ENCODE measurements around the gene DUOXA1. TPM values are rescaled to one million over a fixed set of nuclear protein-coding genes. Genes with fewer than 3 reads are reported as not detected.
"Not testable (repeated sequence)": the region's sequence is repeated elsewhere in the genome, so short reads cannot be mapped to it uniquely, and the experiment has no call there.

DUOXA1 gene
- total RNA-seq, 1 donor from 2014 or later = 27.1 TPM

DNA sequence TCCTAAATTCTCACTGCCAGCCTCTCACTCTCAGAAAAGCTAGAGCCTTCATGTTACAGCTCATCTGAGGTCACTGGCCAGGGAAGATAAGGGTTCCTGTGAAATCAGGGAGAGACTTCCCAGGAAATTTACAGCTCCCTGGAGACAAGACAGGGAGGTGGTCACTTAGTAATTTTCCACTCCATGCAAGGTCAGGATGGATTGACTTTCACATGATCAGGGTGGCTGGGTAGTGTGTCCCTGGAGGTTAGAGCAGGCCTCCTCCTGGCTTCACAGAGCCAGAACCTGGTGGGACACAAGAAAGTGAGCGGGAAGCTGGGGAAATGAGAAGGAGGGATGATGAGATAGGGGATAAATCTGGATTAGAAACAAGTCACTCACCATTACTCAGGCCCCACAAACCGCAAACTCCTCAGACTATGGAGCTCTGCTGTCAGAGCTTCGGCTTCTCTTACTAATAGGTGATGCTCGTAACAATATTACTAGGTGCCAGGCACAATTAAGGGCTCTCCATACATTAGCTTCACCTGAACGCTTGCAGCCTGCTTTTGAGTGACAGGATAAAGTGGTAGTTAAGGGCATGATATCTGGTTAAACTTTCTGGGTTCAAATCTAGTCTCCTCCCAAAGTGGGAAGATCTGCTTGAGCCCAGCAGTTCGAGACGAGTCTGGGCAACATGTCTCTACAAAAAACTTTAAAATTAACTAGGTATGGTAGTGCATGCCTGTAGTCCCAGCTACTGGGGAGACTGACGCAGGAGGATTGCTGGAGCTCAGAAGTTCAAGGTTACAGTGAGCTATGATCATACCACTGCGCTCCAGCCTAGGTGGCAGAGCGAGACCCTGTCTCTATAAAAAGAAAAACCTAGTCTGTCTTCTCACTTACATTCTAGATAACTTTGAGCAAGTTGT, 40.6 kb downstream of the DUOXA1 start:
- FAIRE-seq = no peak

DNA sequence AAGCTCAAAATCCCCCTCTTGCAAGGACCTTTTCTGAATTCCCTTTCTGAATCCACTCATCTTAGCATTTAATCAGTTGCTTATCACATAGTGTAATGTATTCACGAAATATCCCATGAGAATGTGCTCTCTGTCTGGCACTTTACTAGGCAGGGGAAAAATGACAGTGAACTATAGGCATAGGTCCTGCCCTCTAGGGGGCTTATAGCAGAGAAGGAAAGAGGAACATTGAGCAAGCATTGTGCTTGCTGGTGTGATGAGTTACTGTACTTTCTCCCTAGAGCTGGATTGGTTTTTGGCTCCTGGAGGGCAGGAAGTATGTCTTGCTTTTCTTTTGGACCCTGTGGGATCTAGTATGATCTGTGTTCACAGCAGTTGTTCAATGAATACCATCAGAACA, 42.2 kb downstream of the DUOXA1 start:
- DNase-seq (ENCODE audit: low read depth) (no peak), FAIRE-seq (no peak)
- Histone ChIP-seq H3K36me3 (ENCODE audit: control insufficient read depth, insufficient read depth, low read length) (no peaks in the 10 kb centered on the region), H3K4me3 (ENCODE audit: low read depth, low read length) (no peak overlapping the region), H3K27me3 (ENCODE audit: control insufficient read depth, insufficient read depth, low read length) (no peaks in the 10 kb centered on the region)
- TF ChIP-seq, protein P1, sequence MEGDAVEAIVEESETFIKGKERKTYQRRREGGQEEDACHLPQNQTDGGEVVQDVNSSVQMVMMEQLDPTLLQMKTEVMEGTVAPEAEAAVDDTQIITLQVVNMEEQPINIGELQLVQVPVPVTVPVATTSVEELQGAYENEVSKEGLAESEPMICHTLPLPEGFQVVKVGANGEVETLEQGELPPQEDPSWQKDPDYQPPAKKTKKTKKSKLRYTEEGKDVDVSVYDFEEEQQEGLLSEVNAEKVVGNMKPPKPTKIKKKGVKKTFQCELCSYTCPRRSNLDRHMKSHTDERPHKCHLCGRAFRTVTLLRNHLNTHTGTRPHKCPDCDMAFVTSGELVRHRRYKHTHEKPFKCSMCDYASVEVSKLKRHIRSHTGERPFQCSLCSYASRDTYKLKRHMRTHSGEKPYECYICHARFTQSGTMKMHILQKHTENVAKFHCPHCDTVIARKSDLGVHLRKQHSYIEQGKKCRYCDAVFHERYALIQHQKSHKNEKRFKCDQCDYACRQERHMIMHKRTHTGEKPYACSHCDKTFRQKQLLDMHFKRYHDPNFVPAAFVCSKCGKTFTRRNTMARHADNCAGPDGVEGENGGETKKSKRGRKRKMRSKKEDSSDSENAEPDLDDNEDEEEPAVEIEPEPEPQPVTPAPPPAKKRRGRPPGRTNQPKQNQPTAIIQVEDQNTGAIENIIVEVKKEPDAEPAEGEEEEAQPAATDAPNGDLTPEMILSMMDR (IDR thresholded peaks at IDR 0.05; ENCODE audit: insufficient read depth, low read length, severe bottlenecking) = no peak

More for the DNA sequence above, 40.6 kb downstream of the DUOXA1 start:
- no peak overlapping the region for H3K4me3 ChIP-seq (ENCODE audit: low read depth, low read length)
- no peaks in the 10 kb centered on the region for H3K27me3 ChIP-seq (ENCODE audit: control insufficient read depth, insufficient read depth, low read length)
- TF ChIP-seq, protein P1 (IDR thresholded peaks at IDR 0.05; ENCODE audit: insufficient read depth, low read length, severe bottlenecking) = no peak
- DNase-seq (ENCODE audit: low read depth) = no peak
- H3K36me3 ChIP-seq (ENCODE audit: control insufficient read depth, insufficient read depth, low read length) = no peaks in the 10 kb centered on the region

DNA sequence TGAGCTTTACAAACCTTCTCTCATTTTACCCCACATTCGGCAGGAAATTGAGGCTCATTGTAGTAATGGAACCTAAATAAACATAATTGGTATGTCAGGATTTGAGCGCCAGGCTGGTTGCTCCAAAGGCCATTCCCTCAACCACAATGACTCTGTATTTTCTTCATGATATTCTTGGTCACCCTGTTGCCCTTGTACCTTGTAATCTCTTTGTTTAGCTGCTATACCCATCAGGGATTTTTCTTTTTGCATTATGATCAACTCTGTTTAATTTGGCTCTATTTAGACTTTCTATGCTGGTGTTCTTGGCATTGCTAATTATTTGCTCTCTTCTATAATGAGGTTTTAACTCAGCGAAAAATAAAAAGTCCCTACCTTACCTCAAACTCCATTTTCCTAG, 45.5 kb downstream of the DUOXA1 start:
- TF ChIP-seq, protein P1 (IDR thresholded peaks at IDR 0.05; ENCODE audit: insufficient read depth, low read length, severe bottlenecking) = no peak
- Histone ChIP-seq H3K27me3 (ENCODE audit: control insufficient read depth, insufficient read depth, low read length) (no peaks in the 10 kb centered on the region), H3K4me3 (ENCODE audit: low read depth, low read length) (no peak overlapping the region), H3K36me3 (ENCODE audit: control insufficient read depth, insufficient read depth, low read length) (no peaks in the 10 kb centered on the region)
- no peak for FAIRE-seq
- DNase-seq (ENCODE audit: low read depth) = no peak

DNA sequence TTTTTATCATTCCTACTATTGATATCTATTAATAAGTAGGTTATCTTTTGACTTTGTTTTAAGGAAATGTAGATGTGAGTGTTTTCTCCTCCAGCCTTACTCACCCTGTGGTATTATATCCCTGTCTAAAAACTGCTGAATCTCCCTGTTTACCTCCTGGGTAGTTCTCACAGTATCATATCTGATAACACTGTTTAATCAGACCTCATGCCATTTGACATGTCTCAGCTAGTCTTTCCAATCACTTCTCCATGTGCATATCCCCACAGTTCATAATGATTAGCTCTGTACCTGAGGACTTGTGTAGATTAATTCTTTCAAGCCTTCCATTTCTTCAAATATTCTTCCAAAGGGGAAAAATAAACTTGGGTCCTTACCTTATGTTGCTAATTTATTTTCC, 46.5 kb downstream of the DUOXA1 start:
- no peaks in the 10 kb centered on the region for H3K27me3 ChIP-seq (ENCODE audit: control insufficient read depth, insufficient read depth, low read length)
- peak; percentile 89 for DNase-seq (ENCODE audit: low read depth)
- TF ChIP-seq, protein P1 (IDR thresholded peaks at IDR 0.05; ENCODE audit: insufficient read depth, low read length, severe bottlenecking) = no peak
- no peak overlapping the region for H3K4me3 ChIP-seq (ENCODE audit: low read depth, low read length)
- H3K36me3 ChIP-seq (ENCODE audit: control insufficient read depth, insufficient read depth, low read length) = no peaks in the 10 kb centered on the region
- no peak for FAIRE-seq

DNA sequence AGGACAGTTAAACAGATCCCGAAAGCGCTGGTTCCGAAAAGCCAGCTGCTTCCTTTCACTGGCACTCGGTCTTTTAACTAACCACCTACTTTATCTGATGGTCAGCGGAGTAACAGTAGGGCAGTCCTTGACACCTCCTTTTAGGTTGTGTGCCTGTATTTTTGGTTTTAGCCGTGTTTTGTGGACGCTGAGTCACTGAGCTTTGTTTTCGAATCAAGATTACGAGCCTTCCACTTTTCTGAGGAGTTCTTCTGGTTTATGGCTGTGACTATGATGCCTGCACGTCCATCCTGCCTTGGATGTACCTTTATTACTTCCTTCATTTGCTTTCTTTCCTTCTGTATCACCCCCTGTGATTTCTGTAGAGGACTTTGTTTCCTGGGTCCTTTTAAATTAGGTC, 47.3 kb downstream of the DUOXA1 start:
- not testable (repeated sequence) for DNase-seq (ENCODE audit: low read depth); H3K27me3 ChIP-seq (ENCODE audit: control insufficient read depth, insufficient read depth, low read length); FAIRE-seq; H3K36me3 ChIP-seq (ENCODE audit: control insufficient read depth, insufficient read depth, low read length); H3K4me3 ChIP-seq (ENCODE audit: low read depth, low read length)

DNA sequence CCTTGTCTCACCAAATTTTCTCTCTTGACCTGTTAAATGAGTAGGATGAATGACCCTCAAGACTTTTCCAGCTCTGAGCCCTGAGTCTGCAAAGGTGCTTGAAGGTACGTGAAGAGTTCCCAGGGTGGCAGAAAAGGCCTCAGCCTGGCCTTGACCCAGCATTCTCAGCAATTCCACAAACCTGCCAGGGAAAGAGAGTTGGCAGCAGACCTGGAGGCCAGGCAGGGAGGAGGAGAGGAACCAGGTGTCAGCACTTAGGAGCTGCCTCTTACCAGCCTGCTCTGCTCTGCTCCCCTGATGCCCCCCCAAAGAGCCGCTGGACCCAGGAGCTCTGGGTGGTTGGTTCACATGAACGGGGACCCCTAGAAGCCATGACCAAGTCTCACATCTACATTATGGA, 49.1 kb downstream of the DUOXA1 start:
- not testable (repeated sequence) for H3K27me3 ChIP-seq (ENCODE audit: control insufficient read depth, insufficient read depth, low read length); H3K36me3 ChIP-seq (ENCODE audit: control insufficient read depth, insufficient read depth, low read length); FAIRE-seq; H3K4me3 ChIP-seq (ENCODE audit: low read depth, low read length); DNase-seq (ENCODE audit: low read depth)

DNA sequence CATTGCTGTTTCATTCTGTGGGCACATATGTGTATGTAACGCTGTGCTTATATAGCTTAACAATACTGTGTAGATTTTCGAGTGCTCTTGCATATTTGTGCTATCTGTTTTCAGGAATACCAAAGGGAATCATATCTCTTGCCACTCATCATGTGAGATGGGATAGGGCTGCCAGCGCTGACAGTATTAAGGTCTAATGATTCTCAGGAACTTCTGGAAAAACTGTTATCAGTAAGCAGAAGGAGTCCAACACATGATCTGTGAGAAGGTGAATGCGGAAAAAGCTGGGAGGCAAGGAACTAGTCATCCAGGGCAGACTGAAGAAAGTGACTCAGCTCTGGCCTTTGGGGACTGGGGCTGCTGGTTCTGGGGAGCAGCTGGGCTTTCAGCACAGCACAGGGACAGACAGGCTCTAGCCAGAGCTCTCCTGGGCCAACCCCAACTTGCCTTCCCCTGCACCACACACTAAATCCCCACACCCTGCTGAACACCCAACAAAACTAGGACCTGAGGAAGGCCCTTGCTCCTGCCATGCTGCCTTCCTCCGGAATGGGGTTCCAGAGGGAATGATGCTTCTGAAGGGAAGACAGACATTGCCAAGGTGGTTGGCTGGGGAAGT, 49.9 kb downstream of the DUOXA1 start:
- DNase-seq (ENCODE audit: low read depth); H3K27me3 ChIP-seq (ENCODE audit: control insufficient read depth, insufficient read depth, low read length); H3K36me3 ChIP-seq (ENCODE audit: control insufficient read depth, insufficient read depth, low read length); H3K4me3 ChIP-seq (ENCODE audit: low read depth, low read length): not testable (repeated sequence)
- FAIRE-seq = peak; percentile 36

DNA sequence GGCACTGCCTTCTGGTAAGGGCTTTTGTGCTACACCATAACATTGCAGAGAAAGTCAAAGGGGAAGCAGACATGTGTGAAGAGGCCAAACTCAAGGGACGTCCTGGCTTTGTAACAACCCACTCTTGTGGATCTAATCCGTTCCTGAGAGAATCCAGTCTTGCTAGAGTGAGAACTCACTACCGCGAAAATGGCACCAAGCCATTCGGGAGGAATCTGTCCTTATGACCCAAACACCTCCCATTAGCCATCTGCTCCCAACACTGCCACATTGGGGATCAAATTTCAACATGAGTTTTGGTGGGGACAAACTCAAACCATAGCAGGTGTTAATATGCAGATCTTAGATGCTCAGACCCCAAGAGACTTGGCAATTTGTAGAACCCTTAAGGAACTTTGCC, 50.5 kb downstream of the DUOXA1 start:
- not testable (repeated sequence) for H3K36me3 ChIP-seq (ENCODE audit: control insufficient read depth, insufficient read depth, low read length); H3K4me3 ChIP-seq (ENCODE audit: low read depth, low read length); DNase-seq (ENCODE audit: low read depth); H3K27me3 ChIP-seq (ENCODE audit: control insufficient read depth, insufficient read depth, low read length); FAIRE-seq

DNA sequence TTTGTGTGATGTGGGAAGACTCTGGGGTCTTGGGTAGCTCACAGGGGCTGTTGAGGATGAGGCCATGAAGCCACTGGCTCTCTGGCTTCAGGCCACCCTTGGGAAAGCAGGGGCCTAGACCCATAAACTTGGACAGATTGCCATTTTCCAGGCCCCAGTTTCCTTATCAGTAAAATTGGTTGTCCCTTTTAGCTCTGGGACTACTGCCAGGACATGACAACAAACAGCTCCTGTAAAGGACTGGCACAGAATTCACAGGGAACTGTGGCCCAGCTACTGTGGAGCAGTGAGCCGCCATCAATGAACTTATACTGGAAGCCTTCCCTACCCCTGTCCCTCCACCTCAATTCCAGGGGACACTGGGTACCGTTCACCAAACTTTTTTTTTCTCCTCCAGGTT, 52.3 kb downstream of the DUOXA1 start:
- H3K4me3 ChIP-seq (ENCODE audit: low read depth, low read length); H3K36me3 ChIP-seq (ENCODE audit: control insufficient read depth, insufficient read depth, low read length); H3K27me3 ChIP-seq (ENCODE audit: control insufficient read depth, insufficient read depth, low read length); FAIRE-seq; DNase-seq (ENCODE audit: low read depth): not testable (repeated sequence)

Measured in bronchial epithelial cell (primary cell).